ENCODE data around the gene TMEM74B.

DNA sequence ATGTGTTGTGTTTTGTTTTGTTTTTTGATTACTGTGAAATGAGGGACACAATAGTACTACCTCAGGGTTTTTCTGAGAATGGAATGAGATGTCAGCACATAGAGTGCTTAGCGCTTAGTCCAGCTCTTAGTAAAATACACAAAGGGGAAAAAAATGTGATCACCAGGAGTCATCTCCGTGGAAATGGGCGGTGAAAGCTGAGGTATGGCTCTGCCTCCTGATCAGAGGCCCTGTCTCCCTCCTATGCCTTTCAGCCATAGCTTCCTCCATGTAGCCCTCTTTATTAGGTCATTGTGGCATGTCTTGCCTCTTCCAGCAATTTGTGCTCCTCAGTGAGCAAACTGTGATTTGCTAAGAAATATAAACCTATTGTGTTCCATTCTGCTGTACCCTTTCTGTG, 53.4 kb downstream of the TMEM74B start:
- TF ChIP-seq, protein P1, sequence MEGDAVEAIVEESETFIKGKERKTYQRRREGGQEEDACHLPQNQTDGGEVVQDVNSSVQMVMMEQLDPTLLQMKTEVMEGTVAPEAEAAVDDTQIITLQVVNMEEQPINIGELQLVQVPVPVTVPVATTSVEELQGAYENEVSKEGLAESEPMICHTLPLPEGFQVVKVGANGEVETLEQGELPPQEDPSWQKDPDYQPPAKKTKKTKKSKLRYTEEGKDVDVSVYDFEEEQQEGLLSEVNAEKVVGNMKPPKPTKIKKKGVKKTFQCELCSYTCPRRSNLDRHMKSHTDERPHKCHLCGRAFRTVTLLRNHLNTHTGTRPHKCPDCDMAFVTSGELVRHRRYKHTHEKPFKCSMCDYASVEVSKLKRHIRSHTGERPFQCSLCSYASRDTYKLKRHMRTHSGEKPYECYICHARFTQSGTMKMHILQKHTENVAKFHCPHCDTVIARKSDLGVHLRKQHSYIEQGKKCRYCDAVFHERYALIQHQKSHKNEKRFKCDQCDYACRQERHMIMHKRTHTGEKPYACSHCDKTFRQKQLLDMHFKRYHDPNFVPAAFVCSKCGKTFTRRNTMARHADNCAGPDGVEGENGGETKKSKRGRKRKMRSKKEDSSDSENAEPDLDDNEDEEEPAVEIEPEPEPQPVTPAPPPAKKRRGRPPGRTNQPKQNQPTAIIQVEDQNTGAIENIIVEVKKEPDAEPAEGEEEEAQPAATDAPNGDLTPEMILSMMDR (IDR thresholded peaks at IDR 0.05): no peak
- no peak for TF ChIP-seq EP300 (IDR thresholded peaks at IDR 0.05)
